ENCODE data around the gene EXPH5. TPM values are rescaled to one million over a fixed set of nuclear protein-coding genes. Genes with fewer than 3 reads are reported as not detected.

EXPH5 gene
- total and polyA plus RNA-seq, 2 donors (not counting 3 experiments of a cell fraction or from before 2014, with no cell fraction given) = 0.03 to 0.09 TPM

GRCh38 chr11:108500169-108500568, 93.4 kb downstream of the EXPH5 start:
- no peak overlapping the region for H3K9ac ChIP-seq (replicated peaks; ENCODE audit: extremely low read depth, insufficient read depth, low read length)
- no peak overlapping the region for H2AFZ ChIP-seq (ENCODE audit: low read depth, low read length)
- ChIA-PET CTCF (no interaction called here), POLR2A (no interaction called here)
- intact Hi-C loops (cut with micrococcal nuclease) (no loop called here), dilution Hi-C loops (cut with MboI; ENCODE audit: extremely low pct_ligation_motif_present, low sequenced_read_pairs) (no loop called here)
- H3K27ac ChIP-seq (ENCODE audit: insufficient read depth, low read depth, low read length) = no peak overlapping the region
- no peak overlapping the region for H3K4me3 ChIP-seq (replicated peaks in 1 of 3; ENCODE audit: insufficient read depth in 1 of 3, low read depth in 1 of 3, low read length in 3 of 3)
- H4K20me1 ChIP-seq (replicated peaks; ENCODE audit: control insufficient read depth, extremely low read depth, insufficient read depth, low read length) = no peaks in the 10 kb centered on the region
- H3K4me2 ChIP-seq (ENCODE audit: insufficient read depth, low read length) = no peak overlapping the region
- TF ChIP-seq POLR2AphosphoS5 (IDR thresholded peaks at IDR 0.05; ENCODE audit: insufficient read depth, low read depth, low read length) (no peak), EZH2 (IDR thresholded peaks at IDR 0.05; ENCODE audit: borderline replicate concordance, low read depth, low read length, severe bottlenecking) (no peak), JUN (IDR thresholded peaks at IDR 0.05; ENCODE audit: borderline replicate concordance, insufficient read depth, insufficient read length, low read depth) (no peak), CTCF (IDR thresholded peaks at IDR 0.05; ENCODE audit: extremely low read depth in 1 of 2, insufficient read depth in 1 of 2, low read depth in 1 of 2, low read length in 2 of 2) (no peak), MAX (IDR thresholded peaks at IDR 0.05; ENCODE audit: insufficient read depth, insufficient read length) (no peak), MYC (IDR thresholded peaks at IDR 0.05; ENCODE audit: low read depth, low read length) (no peak)
- peaks cover 7% of the 10 kb centered on the region for H3K79me2 ChIP-seq (ENCODE audit: control insufficient read depth, insufficient read depth, low read length)
- no peaks in the 10 kb centered on the region for H3K27me3 ChIP-seq (ENCODE audit: control insufficient read depth in 2 of 2, insufficient read depth in 2 of 2, low read length in 2 of 2)
- H3K4me1 ChIP-seq (ENCODE audit: control insufficient read depth, extremely low read depth, insufficient read depth, low read length) = peaks cover 10% of the 10 kb centered on the region
- no peaks in the 10 kb centered on the region for H3K9me3 ChIP-seq (replicated peaks; ENCODE audit: control insufficient read depth, insufficient read depth, low read length)
- BruUV-seq (replicated peaks) = no TSS peak
- FAIRE-seq (no peak), DNase-seq (ENCODE audit: low read depth, low spot score) (no peak)
- H3K36me3 ChIP-seq (ENCODE audit: control insufficient read depth in 2 of 2, extremely low read depth in 1 of 2, insufficient read depth in 2 of 2, low read length in 2 of 2) = no peaks in the 10 kb centered on the region
- H3K9me1 ChIP-seq (replicated peaks; ENCODE audit: control insufficient read depth, extremely low read depth, insufficient read depth, low read length) = no peaks in the 10 kb centered on the region
